Superior temporal gyrus (tissue), 1 donor: Measurements from ENCODE around the gene FZD2.
"Not testable (repeated sequence)": the region's sequence is repeated elsewhere in the genome, so short reads cannot be mapped to it uniquely, and the experiment has no call there.

Experiments used
- DNase-seq: peaks from one replicate; pipeline ENCODE4 v3.0.0-alpha.2; 2016; ENCODE audit errors: extremely low spot score

The FZD2 gene

DNA sequence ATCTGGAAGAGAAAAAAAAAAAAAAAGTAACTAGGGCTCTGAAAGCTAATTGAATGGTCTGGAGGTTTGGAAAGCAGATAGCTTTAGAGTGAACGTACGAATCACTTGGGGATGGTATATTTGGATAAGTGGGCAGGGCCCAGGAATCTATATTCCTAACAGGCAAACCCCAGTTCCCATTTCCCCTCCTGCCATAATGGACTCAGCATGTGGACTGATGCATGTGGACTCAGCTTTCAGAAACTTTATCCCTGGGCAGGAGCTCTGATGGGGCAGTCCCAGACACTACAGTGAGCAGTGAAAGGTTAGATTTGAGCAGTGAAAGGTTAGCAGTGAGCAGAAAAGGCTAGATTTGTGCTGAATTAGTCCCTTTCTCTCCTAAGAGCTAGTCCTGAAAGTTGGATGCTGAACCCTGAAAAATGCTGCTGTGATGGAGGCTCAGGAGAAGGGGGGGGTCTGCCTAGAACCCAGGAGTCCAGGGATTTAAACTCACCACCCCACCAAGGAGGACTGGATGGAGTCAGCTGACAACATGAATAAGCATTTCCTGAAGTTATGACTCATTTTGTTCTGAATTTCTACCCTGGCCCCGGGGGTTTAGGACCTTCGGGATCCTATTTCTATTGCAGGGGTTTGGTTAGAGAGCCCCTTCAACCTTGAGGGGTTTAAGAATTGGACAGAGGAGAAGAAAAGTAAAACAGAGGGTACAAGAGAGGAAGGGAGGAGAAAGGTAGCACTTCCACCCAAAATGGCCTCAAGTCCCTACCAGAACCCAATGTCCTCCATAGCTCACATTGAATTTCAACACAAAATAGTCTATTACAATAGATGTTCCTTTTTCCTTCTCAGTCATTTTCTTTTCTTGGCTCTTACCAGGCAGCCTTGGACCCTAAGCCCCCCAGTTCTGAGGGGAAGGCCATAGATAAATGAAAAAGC, 10.3 kb upstream of the FZD2 start:
- DNase-seq: no peak

DNA sequence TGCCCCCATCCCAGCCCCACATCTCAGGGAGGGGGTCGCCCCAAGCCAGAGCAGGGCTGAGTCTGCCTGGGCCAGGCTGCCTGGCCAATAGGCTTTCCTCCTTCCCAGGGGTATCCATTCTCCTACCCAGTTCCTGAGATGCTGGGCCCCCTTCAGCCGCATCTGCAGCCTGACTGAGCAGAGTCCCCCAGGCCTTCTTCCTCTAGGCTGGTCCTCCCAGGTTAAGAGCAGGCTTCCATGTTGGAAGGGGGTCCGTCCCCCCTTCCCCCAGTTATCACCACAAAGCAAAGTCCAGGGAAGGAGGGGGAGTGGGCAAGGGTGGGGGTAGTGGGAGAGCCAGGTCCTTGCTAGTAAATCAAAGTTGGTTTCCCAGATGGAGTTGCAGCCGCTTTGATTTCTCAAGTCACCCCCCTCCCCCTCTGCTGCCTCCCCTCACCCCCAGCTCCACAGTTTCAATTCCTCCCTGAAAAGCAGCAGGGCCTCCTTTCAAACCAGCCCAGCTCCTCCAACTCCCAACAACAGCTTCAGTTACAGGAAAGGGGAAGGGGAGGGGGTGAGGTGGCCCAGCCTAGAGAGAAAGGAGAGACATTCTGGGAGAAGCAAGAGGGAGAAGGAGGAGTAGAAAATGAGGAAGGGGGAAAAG, 9.5 kb upstream of the FZD2 start:
- DNase-seq: no peak

DNA sequence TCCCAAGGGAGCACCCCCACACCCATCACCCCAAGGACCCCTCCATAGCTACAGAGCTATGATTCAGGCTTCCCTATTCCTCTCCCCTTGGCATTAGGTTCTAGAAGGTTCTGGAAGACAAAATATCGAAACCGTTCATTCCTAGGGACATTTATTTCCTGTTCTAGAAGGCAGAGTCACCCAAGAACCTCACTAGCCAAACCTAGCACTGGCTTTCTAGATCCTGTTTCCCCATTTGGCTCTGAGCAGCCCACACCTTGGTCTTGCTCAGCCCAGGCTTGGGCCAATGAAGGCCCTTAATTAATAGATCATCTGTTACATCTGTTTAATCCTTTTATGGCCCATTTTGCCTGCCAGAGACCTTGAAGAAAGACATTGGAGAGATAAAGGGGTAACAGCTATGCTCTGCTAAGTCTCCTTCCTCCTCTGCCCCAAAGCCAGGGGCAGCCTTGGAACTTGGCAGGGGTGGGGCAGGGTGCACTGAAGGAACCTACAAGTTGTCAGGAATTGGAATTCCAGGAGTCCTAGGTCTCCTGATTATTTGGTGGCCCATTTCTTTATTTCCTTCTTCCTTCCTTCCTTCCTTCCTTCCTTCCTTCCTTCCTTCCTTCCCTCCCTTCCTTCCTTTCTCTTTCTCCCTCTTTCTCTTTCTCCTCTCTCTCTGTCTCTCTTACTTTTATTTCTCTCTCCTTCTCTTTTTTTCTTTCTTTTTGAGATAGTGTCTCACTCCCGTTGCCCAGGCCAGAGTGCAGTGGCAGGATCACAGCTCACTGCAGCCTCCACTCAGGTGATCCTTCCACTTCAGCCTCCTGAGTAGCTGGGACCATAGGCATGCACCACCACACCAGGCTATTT, 8.7 kb upstream of the FZD2 start:
- no peak for DNase-seq

- DNase-seq: no peak
Observed at GRCh38 chr17:44549686-44550085, 7.6 kb upstream of the FZD2 start.

DNA sequence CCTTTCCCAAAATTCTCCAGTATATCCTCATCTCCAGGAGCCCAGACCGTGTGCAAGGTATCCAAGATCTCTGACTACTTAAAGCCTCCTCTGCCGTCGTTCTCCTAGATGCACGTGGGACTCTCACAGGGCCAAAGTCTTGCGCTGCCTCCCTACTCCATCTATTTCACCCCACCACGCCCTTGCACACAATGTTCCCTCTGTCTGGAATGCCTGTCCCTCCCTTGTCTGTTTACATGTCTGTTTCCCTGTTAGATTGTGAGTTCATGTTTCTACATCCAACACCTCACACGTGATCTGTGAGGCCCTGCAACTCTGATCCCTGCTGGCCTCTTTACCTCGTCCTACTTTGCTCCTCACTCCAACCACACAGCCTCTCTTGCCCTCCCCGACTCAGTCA, 4.9 kb upstream of the FZD2 start:
- DNase-seq: no peak

- no peak for DNase-seq
Observed at GRCh38 chr17:44555099-44555498, 2.2 kb upstream of the FZD2 start.

GRCh38 chr17:44556166-44556831, 985 bp upstream of the FZD2 start:
- DNase-seq: peak; percentile 25

GRCh38 chr17:44557651-44558285, 484 bp downstream of the FZD2 start:
- no peak for DNase-seq

DNA sequence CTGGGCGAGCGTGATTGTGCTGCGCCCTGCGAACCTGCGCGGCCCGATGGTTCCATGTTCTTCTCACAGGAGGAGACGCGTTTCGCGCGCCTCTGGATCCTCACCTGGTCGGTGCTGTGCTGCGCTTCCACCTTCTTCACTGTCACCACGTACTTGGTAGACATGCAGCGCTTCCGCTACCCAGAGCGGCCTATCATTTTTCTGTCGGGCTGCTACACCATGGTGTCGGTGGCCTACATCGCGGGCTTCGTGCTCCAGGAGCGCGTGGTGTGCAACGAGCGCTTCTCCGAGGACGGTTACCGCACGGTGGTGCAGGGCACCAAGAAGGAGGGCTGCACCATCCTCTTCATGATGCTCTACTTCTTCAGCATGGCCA, 1.0 kb downstream of the FZD2 start:
- DNase-seq: no peak

DNA sequence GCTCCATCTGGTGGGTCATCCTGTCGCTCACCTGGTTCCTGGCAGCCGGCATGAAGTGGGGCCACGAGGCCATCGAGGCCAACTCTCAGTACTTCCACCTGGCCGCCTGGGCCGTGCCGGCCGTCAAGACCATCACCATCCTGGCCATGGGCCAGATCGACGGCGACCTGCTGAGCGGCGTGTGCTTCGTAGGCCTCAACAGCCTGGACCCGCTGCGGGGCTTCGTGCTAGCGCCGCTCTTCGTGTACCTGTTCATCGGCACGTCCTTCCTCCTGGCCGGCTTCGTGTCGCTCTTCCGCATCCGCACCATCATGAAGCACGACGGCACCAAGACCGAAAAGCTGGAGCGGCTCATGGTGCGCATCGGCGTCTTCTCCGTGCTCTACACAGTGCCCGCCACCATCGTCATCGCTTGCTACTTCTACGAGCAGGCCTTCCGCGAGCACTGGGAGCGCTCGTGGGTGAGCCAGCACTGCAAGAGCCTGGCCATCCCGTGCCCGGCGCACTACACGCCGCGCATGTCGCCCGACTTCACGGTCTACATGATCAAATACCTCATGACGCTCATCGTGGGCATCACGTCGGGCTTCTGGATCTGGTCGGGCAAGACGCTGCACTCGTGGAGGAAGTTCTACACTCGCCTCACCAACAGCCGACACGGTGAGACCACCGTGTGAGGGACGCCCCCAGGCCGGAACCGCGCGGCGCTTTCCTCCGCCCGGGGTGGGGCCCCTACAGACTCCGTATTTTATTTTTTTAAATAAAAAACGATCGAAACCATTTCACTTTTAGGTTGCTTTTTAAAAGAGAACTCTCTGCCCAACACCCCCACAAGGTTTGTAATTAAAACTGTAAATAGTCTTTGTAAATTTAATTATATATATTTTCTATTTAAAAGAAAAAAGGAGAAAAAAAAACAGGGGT, 1.7 kb downstream of the FZD2 start:
- no peak for DNase-seq

DNA sequence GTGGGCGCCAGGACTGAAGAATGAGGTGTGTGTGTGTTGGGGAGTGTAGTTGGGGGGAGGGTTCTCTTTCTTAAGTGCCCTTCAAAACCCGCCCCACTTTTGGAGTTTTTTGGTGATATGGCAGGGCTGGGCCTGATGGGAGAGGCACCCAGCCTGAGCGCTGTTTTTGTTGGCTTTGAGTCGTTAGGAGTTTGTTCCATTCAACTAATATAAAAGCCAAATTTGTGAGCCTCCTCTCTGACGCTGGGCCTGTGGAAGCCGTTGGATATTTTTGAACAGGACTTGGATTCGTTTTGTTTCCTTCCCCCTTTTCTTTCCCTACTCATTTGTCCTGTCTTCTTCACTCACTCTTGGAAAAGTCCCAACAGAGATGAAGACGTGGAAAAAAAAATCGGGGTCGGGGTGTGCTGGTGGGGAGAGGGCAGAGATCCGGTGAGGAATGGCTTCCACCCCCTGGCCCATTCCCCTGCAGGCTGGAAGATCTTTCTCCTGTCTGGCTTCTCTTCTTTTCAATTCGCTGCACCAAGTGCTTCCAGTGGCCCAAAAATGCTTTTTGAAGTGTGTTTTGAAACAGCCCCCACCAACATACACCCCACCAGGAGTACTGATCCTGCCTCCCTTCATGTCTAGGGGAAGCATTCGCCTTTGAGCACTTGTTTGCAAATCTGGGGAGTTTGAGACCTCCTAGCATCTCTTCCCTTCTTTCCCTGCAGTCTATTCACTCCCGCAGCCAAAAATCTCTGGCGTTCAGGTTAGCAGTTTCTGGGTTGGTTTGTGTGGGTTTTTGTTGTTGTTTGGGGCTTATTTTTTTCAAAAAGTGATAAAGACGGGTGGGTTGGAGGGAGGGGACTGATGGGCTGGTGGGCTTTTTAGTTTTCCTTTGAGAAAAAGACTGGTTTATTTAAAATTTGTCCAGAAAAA, 2.6 kb downstream of the FZD2 start:
- DNase-seq: no peak

- DNase-seq: no peak
Observed at GRCh38 chr17:44561237-44561623, 3.9 kb downstream of the FZD2 start.

DNA sequence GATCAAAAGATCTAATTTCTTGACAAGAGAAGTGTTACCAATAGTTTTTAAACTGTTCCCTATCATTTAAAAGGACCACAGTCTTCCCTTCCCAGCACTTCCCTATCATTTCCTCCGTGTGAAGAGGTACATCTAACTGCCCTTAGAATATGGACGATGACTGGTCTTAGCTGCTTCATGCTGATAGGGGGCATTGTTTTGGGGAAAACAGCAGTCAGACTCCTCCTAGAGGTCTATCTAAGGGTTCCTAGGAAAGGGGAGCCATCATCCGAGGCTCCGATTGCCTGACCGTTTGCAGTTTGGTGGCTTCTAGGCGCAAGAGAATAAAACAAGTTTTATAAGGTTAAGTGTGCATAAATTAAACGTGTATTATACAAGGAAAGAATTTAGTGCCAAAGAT, 7.1 kb downstream of the FZD2 start:
- no peak for DNase-seq

DNA sequence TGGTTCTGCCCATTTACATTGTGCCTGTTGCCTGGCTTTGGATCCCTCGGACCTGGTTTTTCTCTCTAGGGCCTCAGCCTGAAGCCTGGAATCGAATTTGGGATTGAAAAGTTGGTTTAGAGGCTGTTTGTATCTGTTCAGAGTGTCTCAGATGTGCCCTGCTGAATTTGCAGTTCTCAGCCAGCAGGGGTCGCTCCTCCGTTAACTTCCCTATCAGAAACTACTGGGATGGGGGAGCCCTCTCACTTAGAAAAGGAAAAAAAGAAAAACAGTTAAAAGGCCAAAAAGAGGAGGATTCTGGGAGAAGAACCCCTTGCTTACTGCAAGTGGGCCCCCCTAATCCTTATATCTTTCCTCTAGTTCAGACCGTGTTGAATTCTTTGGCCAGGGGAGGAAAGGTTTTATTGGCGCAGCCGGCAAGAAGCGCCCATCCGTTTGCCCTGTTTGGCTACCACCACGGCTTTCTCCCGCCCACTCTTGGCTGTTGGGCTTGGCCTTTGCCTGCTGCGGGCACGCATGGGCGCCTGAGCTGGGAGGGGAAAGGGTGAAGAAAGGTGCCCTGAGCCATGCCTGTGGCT, 8.7 kb downstream of the FZD2 start:
- no peak for DNase-seq

GRCh38 chr17:44568311-44568944, 11.1 kb downstream of the FZD2 start:
- not testable (repeated sequence) for DNase-seq

DNA sequence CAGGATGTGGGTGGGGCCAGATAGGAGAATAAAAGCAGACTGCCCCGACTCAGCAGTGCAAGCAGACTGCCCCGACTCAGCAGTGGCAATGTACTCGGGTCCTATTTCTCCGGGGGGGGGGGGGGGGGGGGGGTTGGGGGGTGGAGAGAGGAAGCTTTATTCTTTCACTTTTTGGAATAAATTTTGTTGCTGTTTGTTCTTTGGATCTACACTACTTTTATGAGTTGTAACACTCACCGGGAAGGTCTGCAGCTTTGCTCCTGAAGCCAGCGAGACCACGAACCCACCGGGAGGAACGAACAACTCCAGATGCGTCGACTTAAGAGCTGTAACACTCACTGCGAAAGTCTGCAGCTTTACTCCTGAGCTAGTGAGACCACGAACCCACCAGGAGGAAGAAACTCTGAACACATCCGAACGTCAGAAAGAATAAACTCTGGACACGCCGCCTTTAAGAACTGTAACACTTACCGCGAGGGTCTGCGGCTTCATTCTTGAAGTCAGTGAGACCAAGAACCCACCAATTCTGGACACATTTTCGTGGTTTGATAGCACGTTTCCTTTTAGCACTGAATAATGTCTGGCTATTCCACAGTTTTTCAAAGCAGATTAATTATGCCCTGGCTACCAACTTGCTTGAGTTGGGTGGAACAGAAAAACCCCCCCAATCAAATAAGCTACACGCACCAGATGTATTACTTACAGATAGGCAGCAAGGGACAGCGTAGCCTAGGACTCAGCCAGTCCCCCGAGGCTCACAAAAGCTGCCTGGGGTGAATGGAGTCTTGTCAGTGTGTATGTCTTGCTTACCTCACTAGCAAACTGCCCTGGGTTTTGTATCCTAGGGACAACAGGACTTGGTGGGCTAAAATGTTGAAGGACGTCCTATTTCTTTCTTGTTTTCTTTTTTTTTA, 11.9 kb downstream of the FZD2 start:
- no peak for DNase-seq

GRCh38 chr17:44572801-44573200, 15.5 kb downstream of the FZD2 start:
- no peak for DNase-seq
